ENCODE data around the gene UBR3.

The UBR3 gene

GRCh38 chr2:170009209-170009608 is 182.0 kb downstream of the UBR3 start:
- no peak for DNase-seq

GRCh38 chr2:170012773-170013172 is 185.5 kb downstream of the UBR3 start:
- DNase-seq, result no peak

GRCh38 chr2:170013802-170014551 is 186.7 kb downstream of the UBR3 start:
- DNase-seq, result no peak

DNA sequence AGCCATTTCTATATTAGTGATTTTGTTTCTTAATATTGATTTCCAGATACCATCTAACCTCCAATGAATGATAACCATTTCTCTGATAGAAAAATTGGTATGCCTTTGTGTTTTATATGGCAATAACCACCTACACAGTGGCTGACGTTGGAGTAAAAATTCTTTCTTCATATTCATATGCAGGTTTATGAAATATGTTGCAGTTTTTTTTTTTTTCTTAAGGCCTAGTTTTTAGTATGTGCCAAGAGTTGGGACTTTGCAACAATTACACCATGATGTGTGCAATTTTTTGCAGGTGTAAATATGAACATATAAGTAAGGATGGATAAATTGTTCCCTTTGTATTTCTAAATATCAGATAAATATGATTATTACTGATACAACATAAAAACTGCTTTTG is 187.5 kb downstream of the UBR3 start:
- DNase-seq, result no peak

DNA sequence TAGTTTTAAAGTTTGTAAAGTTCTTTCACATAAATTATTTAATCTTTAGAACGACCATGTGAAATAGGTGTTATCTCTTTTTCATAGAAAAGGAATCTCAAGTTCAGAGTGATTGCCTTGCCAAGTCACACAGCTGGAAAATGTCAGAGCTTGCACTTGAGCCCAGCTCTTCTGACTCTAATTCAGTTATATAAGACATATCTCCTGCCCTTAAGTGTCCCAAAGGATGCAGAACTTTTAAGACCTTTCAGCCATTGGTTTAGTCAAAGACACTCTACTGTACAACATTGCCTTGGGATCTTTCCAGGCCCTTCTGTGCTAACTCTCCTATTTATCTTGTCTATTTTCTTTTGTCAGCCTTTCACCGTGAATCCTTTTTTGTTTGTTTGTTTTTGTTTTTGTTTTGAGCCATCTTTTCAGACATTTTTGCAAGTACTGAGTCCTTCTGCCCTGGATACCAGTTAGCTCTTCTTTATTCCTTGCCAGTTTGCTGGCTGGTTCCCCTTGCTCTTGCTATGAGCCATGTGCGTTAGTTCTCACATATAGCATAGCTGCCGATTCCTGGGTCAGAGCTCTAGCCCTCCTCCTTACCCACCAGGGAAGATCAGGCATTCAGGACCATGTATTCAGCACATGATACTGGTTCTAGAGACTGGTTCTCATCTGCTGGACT is 190.7 kb downstream of the UBR3 start:
- DNase-seq, result peak; percentile 24

DNA sequence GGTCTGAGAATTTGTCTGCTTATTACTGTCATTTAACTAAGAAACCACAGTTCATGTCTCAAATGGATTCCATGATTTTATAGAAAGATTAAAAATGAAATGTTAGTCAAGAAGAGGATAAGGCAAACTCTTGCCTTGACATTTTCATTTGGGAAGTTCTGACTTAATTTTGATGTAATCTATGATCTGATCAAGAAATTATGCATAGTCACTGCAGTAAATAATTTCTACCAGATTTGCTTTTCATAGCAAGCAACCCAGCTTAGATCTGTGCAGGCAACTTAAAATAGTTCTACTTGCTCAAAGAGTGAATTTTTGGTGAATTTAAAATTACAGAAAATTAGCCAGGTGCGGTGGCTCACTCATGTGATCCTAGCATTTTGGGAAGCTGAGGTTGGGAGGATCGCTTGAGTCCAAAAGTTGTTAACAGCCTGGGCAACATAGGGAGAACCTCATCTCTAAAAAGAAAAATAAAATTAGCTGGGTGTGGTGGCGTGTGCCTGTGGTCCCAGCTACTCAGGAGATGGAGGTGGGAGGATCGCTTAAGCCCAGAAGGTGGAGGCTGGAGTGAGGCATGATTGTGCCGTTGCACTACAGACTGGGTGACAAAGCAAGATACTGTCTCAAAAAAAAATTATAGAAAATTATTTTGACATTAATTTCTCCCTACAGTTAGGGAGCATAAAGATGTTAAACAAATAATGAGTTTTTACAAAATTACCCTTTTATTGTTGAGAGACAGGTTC is 192.0 kb downstream of the UBR3 start:
- no peak for DNase-seq

DNA sequence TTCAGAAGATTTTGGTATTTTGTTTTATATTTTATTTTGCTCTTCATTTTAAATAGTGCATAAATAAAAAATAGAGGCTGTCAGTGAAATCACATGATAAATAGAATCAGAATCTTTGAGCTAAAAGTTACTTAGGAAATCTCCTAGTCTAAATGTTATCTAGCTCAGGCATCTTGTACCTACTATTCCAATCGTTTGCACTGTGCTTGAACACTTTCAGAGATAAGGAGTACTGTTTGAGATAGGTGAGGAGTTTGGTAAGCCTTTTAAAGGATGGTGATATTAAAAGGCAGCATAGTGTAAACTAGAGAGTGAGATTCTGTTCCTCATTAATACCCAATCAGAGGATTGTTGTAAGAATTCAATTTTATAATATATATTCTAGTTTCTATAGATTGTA is 193.5 kb downstream of the UBR3 start:
- DNase-seq, result no peak

DNA sequence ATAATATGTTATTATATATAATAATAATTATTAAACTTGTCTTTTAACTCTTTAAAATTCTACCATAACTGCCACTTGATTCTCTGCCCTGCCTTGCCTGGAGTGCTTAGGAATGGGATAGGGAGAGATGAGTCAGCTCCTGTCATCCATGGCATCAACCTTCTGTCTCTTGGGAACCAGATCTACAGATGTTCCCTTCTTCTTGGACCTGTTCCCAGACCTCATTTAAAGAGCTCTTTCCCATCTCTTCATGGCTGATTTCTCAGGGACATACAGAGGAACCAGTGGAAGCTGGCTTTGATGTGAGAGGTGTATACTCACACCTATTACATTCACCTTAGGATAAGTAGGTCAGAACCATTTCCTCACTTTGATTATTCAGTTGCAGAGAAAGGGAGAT is 195.4 kb downstream of the UBR3 start:
- peak; percentile 83 for DNase-seq

DNA sequence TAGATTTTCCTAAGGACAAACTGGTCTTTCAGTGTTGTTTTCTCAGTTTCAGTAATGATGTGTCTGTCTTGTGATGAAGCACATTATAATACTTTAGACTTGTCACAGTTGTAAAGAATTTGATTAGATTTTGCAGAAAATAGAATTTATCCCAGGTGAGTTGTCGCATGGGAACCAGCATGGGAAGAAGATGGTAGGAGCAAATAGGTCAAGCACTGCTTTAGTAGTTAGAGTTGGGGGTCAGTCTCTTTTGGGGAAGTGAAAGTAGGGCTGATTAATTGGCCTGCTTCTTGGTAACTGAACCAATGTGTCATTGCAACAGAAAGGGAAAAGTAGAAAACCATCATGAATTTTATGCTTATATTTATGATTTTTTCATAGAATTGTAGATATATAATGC is 197.5 kb downstream of the UBR3 start:
- DNase-seq, result no peak

DNA sequence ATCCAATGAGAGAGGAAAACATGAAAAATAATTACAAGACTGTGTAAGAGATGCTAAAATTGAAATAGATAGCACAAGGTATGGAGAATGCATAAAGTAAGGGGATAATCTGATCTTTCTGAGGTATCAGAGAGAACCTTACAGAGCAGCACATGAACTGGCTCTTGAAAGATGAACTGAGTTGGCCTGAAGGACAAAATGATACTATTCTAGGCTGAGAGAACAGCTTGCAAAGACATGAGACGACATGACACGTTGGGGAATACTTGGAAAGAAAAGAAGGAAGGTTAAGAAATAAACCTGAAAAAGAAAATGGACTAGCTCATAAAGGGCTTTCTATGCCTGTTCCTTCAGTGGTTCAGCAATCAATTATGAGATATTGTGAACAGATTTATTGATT is 198.0 kb downstream of the UBR3 start:
- DNase-seq, result no peak

DNA sequence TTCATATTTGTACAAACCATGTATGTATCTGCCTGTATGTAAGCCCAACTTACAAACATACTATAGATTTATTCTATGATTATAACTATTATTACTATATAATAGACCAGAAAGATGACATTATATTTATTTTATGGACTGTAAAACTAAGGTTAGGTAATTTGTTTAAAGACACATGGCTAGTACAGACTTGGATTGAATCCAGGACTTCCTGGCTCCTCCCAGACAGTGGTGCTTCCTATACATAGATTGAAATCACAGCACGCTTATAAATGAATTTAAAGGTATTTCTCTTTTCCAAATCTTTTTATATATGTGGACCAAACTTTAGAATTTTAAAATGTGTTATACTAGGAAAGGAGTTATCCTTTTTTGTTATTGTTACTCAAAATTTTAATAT is 199.1 kb downstream of the UBR3 start:
- DNase-seq, result no peak

DNA sequence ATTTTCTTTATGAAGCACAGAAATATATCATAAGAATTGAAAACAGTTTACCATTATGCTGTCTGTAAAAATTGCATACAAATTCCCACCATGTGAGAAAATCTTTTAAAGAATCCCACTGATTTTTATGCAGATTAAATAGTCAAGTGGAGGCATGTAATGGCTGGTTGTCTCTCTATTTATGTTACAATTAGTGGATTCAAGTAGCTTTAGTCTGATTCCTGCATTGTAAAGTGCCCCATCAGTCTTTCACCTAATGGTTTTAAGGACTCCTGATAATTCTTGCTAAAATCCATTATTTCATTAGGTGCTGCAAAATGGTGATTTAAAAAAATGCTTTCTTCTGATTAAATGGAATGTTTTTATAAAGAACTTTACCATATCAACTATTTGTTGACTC is 202.3 kb downstream of the UBR3 start:
- no peak for DNase-seq

GRCh38 chr2:170030040-170030439 is 202.8 kb downstream of the UBR3 start:
- DNase-seq, result no peak

DNA sequence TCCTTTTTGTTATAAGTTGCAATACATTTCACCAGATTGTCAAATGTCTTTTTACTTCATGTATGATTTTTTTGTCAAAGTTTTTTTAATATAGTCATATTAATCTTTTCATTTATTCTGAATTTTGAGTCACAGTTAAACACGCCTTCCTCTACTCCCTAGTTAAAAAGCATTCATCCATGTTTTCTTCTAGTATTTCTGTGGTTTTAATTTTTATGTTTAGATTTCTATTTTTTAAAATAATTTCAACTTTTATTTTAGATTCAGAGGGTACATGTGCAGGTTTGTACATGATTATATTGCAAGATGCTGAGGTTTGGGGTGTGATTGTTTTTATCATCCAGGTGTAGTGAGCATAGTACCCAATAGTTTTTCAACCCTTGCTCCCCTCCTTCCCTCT is 204.0 kb downstream of the UBR3 start:
- no peak for DNase-seq

DNA sequence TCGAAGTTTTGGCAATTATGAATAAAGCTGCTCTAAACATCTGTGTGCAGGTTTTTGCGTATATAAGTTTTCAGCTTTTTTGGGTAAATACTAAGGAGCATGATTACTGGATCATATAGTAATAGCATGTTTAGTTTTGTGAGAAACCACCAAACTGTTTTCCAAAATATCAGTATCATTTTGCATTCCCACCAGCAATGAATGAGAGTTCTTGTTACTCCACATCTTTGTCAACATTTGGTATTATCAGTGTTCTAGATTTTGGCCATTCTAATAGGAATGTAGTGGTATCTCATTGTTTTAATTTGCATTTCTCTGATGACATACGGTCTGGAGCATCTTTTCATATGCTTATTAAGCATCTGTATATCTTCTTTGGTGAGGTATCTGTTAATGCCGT is 207.3 kb downstream of the UBR3 start:
- DNase-seq, result no peak

- no peak for DNase-seq
Measured at GRCh38 chr2:170038734-170039133, 211.5 kb downstream of the UBR3 start.

- no peak for DNase-seq
Measured at GRCh38 chr2:170039401-170040172, 212.3 kb downstream of the UBR3 start.

DNA sequence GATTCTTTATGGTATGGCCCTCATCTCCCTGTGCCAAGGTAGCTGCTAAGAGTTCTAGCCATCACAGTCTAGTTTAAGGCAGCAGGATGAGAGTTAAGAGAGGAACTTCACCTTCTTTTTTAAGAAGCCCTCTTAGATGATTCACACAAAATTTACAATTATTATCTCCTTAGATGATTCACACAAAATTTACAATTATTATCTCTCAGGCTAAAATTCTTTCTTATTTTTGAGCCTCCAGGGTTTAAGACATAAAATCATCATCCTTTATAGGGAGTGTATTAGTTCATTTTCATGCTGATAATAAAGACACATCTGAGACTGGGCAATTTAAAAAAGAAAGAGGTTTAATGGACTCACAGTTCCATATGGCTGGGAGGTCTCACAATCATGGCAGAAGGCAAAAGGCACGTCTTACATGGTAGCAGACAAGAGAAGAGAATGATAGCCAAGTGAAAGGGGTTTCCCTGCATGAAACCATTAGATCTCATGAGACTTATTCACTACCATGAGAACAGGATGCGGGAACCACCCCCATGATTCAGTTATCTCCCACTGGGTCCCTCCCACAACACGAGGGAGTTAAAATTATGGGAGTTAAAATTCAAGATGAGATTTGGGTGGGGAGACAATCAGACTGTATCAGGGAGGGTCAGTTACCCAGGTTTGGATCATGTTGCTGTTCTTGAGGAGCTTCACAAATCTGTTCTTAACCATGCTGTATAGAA is 217.7 kb downstream of the UBR3 start:
- DNase-seq, result no peak

- no peak for DNase-seq
Measured at GRCh38 chr2:170047331-170048065, 220.2 kb downstream of the UBR3 start.

- DNase-seq, result no peak
Measured at GRCh38 chr2:170052151-170052550, 224.9 kb downstream of the UBR3 start.

DNA sequence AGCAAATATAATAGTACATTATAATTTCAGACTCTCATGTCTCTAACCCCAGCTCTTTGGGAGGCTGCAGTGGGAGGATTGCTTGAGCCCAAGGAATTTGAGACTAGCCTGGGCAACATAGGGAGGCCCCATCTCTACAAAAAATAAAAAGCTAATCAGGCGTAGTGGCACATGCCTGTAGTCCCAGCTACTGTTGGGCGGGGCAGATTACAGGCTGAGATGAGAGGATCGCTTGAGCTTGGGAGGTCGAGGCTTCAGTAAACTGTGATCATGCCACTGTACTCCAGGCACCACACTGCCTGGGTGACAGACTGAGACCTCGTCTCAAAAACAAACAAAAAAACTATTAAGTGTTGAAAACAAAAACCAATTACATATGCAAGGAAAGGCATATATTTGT is 227.7 kb downstream of the UBR3 start:
- no peak for DNase-seq

GRCh38 chr2:170056900-170057299 is 229.6 kb downstream of the UBR3 start:
- DNase-seq, result no peak
